ENCODE results near the gene PLAC1.

- TF ChIP-seq CTCF (IDR thresholded peaks at IDR 0.05) = no peak
- no peak for TF ChIP-seq POLR2A (IDR thresholded peaks at IDR 0.05)
Measured at GRCh38 chrX:134599184-134599914, 58.9 kb downstream of the PLAC1 start.

Data from uterus (tissue), 2 donors.